Subcutaneous adipose tissue (tissue), 4 donors: Measurements from ENCODE around the gene C1QTNF5. TPM values are rescaled to one million over a fixed set of nuclear protein-coding genes. Genes with fewer than 3 reads are reported as not detected.

Experiments
- CTCF ChIP-seq: fragments of 450-650 bp; IDR thresholded peaks from one replicate; pipeline ENCODE4 v1.5.1; 2016; ENCODE audit warnings: low read depth, mild to moderate bottlenecking, control low read depth, antibody characterized with exemption, moderate library complexity
- total RNA-seq, 4 donors: library from RNA; depleted of rRNA; stranded (reverse); fragments of >200 nt; gene quantifications; one replicate each; pipeline ENCODE4 v1.1.0, GENCODE V29; 2016

C1QTNF5 gene
- total RNA-seq, 4 donors from 2014 or later, result 10.6 to 41.2 (median 29.8) TPM

GRCh38 chr11:119371067-119371601 is 30.5 kb upstream of the C1QTNF5 start:
- no peak for TF ChIP-seq CTCF

- no peak for TF ChIP-seq CTCF
Observed at GRCh38 chr11:119370486-119371046, 29.9 kb upstream of the C1QTNF5 start.

GRCh38 chr11:119369132-119369925 is 28.6 kb upstream of the C1QTNF5 start:
- no peak for TF ChIP-seq CTCF

- no peak for TF ChIP-seq CTCF
Observed at GRCh38 chr11:119368121-119369034, 27.7 kb upstream of the C1QTNF5 start.

GRCh38 chr11:119367661-119368120 is 27.0 kb upstream of the C1QTNF5 start:
- no peak for TF ChIP-seq CTCF

GRCh38 chr11:119366690-119367620 is 26.3 kb upstream of the C1QTNF5 start:
- TF ChIP-seq CTCF, result no peak
